SH-SY5Y (cell line): ENCODE measurements around the gene UGT1A3.

Source experiments
- GATA2 ChIP-seq: IDR thresholded peaks from 2 replicates; pipeline ENCODE4 v1.6.1; 2011; ENCODE audit warnings: mild to moderate bottlenecking, low read depth, low read length
- GATA3 ChIP-seq: IDR thresholded peaks from 2 replicates; pipeline ENCODE4 v1.6.1; 2011; ENCODE audit warnings: low read depth, mild to moderate bottlenecking, low read length, moderate library complexity

DNA sequence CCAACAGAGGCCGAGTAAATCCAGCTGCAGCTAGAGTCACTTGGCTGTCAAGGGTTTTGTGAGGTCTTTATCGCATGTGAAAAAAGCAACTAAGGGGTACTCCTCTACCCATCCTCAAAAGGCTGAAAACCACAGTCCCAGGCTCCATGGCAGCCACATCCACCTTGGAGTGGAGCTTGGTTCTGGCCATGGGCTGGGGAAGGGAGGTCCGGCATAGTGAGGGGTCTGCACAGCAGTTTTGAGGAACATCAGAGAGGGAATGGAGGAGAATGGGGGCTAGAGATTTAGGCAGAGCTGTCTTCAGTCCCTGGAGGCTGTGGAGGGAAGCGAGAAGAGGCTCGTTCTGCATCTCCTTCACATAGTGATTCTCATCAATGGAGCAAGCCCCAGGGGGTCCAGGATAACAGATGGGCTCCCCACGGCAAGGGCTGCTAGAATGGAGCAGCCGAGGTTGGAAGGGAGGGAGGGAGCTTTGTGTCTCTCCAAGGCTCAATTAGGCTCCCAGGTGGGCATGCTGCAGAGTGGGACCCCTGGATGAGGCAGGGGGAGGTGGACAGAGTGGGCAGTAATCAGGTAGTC, 70.3 kb downstream of the UGT1A3 start:
- TF ChIP-seq GATA2 (no peak), GATA3 (no peak)
